BJ (cell line): Measurements from ENCODE around the gene TGM2. TPM values are rescaled to one million over a fixed set of nuclear protein-coding genes. Genes with fewer than 3 reads are reported as not detected.

Experiments used
- CTCF ChIA-PET: fragments of 350-600 bp; formaldehyde crosslinking; extraction: SDS; loops from one replicate; lab custom pipeline; 2021; ENCODE audit warnings: antibody characterized with exemption, inconsistent platforms; lab: Yijun Ruan, JAX
- POLR2A ChIA-PET: fragments of 300-600 bp; sonication (Branson Sonifier 250); formaldehyde crosslinking; extraction: SDS; loops from one replicate; lab custom pipeline; 2021; ENCODE audit warnings: antibody characterized with exemption; lab: Charles Lee
- DNase-seq: peaks from one replicate; pipeline ENCODE4 v3.0.0-alpha.2; 2011; ENCODE audit warnings: low read depth
- H3K27me3 ChIP-seq: 2 replicates; pipeline ENCODE4 v1.6.0; 2011; ENCODE audit warnings: low read length; ENCODE audit not compliant: control insufficient read depth, insufficient read depth
- H3K36me3 ChIP-seq: 2 replicates; pipeline ENCODE4 v1.5.1; 2011; ENCODE audit warnings: low read length; ENCODE audit not compliant: control insufficient read depth, insufficient read depth
- H3K4me3 ChIP-seq: 2 replicates; pipeline ENCODE4 v1.5.1; 2011; ENCODE audit warnings: low read depth, mild to moderate bottlenecking, control low read depth, low read length
- polyA plus RNA-seq: library from polyadenylated mRNA; depleted of rRNA; stranded (reverse); fragments of >200 nt; gene quantifications from 2 replicates; pipeline ENCODE4 v1.2.3, GENCODE V29; 2011
- TF ChIP-seq, protein P1 (sequence below): IDR thresholded peaks from 2 replicates; pipeline ENCODE4 v1.5.1; 2011; ENCODE audit warnings: low read depth, mild to moderate bottlenecking, control low read depth, inconsistent platforms, low read length, moderate library complexity; ENCODE audit not compliant: insufficient read depth

The TGM2 gene
- polyA plus RNA-seq, 1 experiment, result 397 TPM

DNA sequence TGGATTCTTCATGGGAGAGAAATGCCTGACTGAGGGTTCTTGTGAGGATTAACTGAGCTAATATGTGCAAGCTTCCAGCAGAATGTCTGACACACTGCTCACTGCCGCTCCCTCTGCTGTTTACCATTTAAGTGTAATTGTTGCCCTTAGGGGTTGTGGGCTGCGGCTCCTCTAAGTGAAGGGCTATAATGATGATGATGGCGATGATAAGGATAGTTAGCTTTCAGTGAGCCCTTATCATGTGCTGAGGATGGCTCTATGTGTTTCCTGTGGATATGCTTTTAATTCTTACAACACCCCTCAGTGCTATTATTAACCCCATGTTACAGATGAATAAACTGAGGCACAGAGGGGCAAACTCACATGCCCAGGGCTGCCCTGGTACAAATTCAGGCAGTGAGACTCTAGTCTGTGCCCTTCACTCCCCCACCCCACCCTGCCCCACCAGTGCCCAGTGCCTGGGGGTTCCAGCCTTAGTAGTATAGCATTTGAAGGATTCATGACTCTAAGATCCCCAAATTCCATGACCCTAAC, 33.4 kb downstream of the TGM2 start:
- DNase-seq, result no peak
- H3K4me3 ChIP-seq, result no peak overlapping the region
- TF ChIP-seq, protein P1, sequence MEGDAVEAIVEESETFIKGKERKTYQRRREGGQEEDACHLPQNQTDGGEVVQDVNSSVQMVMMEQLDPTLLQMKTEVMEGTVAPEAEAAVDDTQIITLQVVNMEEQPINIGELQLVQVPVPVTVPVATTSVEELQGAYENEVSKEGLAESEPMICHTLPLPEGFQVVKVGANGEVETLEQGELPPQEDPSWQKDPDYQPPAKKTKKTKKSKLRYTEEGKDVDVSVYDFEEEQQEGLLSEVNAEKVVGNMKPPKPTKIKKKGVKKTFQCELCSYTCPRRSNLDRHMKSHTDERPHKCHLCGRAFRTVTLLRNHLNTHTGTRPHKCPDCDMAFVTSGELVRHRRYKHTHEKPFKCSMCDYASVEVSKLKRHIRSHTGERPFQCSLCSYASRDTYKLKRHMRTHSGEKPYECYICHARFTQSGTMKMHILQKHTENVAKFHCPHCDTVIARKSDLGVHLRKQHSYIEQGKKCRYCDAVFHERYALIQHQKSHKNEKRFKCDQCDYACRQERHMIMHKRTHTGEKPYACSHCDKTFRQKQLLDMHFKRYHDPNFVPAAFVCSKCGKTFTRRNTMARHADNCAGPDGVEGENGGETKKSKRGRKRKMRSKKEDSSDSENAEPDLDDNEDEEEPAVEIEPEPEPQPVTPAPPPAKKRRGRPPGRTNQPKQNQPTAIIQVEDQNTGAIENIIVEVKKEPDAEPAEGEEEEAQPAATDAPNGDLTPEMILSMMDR, result no peak
- peaks cover 31% of the 10 kb centered on the region for H3K36me3 ChIP-seq
- H3K27me3 ChIP-seq, result no peaks in the 10 kb centered on the region
- POLR2A ChIA-PET, result no interaction called here
- CTCF ChIA-PET, result interaction anchor here (0.7 to 1.4 kb wide), 5 partner anchors 9 to 89 kb away, joined by 3 read pairs; no protein-coding TSS in a partner anchor

DNA sequence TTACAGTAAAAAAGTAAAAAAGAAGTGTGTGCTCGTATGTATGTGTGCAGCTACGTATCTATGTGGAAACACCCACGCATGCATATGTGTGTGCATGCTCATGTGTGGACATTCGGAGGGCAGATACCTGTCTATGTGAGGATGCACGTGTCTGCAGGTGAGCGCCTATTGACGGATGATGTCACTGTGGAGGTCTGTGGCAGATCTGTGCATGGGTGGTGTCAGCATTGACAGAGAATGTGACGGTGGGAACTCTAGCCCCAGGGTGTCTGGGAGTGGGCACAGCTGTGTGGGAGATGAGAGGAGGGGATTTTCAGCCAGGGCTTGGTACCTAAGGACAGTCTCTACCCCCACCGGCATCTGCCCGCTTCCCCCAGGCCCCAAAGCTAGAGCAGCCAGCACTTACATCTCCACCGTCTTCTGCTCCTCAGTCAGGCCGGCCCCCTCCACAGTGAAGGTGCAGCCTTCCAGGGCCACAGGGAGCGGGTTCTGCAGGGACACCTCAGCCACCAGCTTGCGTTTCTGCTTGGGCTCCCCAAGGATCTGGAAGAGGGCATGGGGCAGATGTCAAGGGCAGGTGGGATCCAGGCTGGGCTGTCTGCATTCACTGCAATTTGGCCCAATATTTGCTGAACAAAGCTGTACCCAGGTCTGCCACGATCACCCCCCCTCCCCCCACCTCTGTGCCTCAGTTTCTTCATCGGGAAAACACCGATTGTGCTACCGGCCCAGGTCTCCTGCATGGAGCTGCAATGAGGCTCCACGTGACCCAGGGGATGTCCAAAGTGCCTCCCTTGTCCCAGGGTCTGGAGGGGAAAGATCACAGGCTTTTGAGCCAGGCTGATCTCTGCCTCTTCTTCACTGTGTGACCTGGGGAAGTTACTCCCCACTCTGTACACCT, 34.1 kb downstream of the TGM2 start:
- ChIA-PET POLR2A (no interaction called here), CTCF (interaction anchor here (0.7 to 1.5 kb wide), 5 partner anchors 10 to 91 kb away, joined by 3 read pairs; no protein-coding TSS in a partner anchor)
- TF ChIP-seq, protein P1, result no peak
- DNase-seq, result no peak
- Histone ChIP-seq H3K36me3 (peaks cover 24% of the 10 kb centered on the region), H3K27me3 (no peaks in the 10 kb centered on the region), H3K4me3 (no peak overlapping the region)

DNA sequence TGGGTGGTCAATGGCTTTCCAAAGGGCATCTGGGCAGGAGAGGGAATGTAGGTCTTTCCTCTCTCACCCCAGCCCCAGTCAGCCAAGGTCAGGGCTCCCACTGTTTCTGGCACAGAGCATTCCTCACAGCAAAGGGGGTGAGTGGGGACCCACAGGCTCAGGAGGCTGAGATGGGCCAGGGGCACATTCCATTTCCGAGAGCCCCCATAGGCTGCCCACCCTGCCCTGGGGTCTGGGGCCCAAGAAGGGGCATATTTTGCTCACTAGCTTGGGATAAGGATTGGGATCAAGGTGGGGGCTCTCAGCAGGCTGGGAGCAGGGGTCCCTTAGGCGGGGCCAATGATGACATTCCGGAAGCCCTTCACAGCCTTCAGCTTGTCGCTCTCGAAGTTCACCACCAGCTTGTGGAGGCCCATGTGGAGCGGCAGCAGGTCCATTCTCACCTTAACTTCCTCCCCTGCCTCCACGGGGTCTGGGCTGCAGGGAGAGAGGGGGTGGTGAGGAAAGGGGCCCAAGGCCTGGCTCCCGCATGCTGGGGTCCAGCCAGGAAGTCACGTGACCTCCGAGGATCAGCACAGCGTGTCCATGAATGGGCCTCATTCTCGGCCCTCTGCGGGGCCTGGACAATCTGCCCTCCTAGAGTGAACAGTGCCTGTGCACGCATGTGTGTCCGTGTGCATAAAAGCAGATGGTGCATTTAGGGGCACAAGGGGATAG, 35.0 kb downstream of the TGM2 start:
- Histone ChIP-seq H3K36me3 (peaks cover 21% of the 10 kb centered on the region), H3K27me3 (no peaks in the 10 kb centered on the region), H3K4me3 (no peak overlapping the region)
- ChIA-PET POLR2A (no interaction called here), CTCF (interaction anchor here (1.1 to 1.5 kb wide), 3 partner anchors 35 to 566 kb away, joined by 3 read pairs; no protein-coding TSS in a partner anchor)
- TF ChIP-seq, protein P1, result no peak
- no peak for DNase-seq

GRCh38 chr20:38129248-38129865, 35.7 kb downstream of the TGM2 start:
- DNase-seq, result no peak

More at GRCh38 chr20:38129248-38129865, 35.7 kb downstream of the TGM2 start:
- CTCF ChIA-PET, result interaction anchor here (1.1 to 1.5 kb wide), 3 partner anchors 92 to 565 kb away, joined by 3 to 4 read pairs (median 3); no protein-coding TSS in a partner anchor
- no peak overlapping the region for H3K4me3 ChIP-seq
- H3K36me3 ChIP-seq, result peaks cover 20% of the 10 kb centered on the region
- no peaks in the 10 kb centered on the region for H3K27me3 ChIP-seq
- TF ChIP-seq, protein P1, result no peak
- POLR2A ChIA-PET, result no interaction called here
